Jurkat, Clone E6-1 (cell line): Measurements from ENCODE around the gene GLIPR1L2. TPM values are rescaled to one million over a fixed set of nuclear protein-coding genes. Genes with fewer than 3 reads are reported as not detected.
"Not testable (repeated sequence)": the region's sequence is repeated elsewhere in the genome, so short reads cannot be mapped to it uniquely, and the experiment has no call there.

Experiments
- DNase-seq: peaks from one replicate; pipeline ENCODE4 v3.0.0-alpha.2; 2011; ENCODE audit warnings: low read depth, low spot score
- H3K4me3 ChIP-seq: 2 replicates; pipeline ENCODE4 v1.5.1; 2011; ENCODE audit warnings: mild to moderate bottlenecking, low read length, control low read depth, moderate library complexity
- polyA plus RNA-seq: library from polyadenylated mRNA; unstranded; fragments of >200 nt; gene quantifications from one replicate; pipeline ENCODE4 v1.2.1, GENCODE V29; 2012; ENCODE audit warnings: missing spikeins; ENCODE audit not compliant: insufficient read length, insufficient read depth

Gene GLIPR1L2
- not detected for polyA plus RNA-seq

GRCh38 chr12:75390899-75391538 lies at the start of gene GLIPR1L2:
Gene GLIPR1L2, plus strand, starts transcription at chr12:75391089. Its CDS starts 28 bp downstream, at chr12:75391117.
- H3K4me3 ChIP-seq = peak within 1 kb of the TSS; percentile 57
- DNase-seq = peak; percentile 83

- H3K4me3 ChIP-seq = no peak overlapping the region
- no peak for DNase-seq
Measured at GRCh38 chr12:75341873-75342272, 49.0 kb upstream of the GLIPR1L2 start.

GRCh38 chr12:75345531-75345930 lies 45.4 kb upstream of the GLIPR1L2 start:
- H3K4me3 ChIP-seq = no peak overlapping the region
- no peak for DNase-seq

- not testable (repeated sequence) for H3K4me3 ChIP-seq
- peak; percentile 16 for DNase-seq
Measured at GRCh38 chr12:75346215-75346614, 44.7 kb upstream of the GLIPR1L2 start.

GRCh38 chr12:75349946-75350345 lies 40.9 kb upstream of the GLIPR1L2 start:
- DNase-seq = no peak
- H3K4me3 ChIP-seq = no peak overlapping the region

GRCh38 chr12:75350413-75350812 lies 40.5 kb upstream of the GLIPR1L2 start:
- H3K4me3 ChIP-seq = no peak overlapping the region
- peak; percentile 60 for DNase-seq

GRCh38 chr12:75354011-75354410 lies 36.9 kb upstream of the GLIPR1L2 start:
- no peak for DNase-seq
- H3K4me3 ChIP-seq = no peak overlapping the region

- H3K4me3 ChIP-seq = no peak overlapping the region
- no peak for DNase-seq
Measured at GRCh38 chr12:75360920-75361319, 30.0 kb upstream of the GLIPR1L2 start.

- no peak for DNase-seq
- no peak overlapping the region for H3K4me3 ChIP-seq
Measured at GRCh38 chr12:75361408-75361807, 29.5 kb upstream of the GLIPR1L2 start.

- no peak overlapping the region for H3K4me3 ChIP-seq
- DNase-seq = no peak
Measured at GRCh38 chr12:75364919-75365318, 26.0 kb upstream of the GLIPR1L2 start.

GRCh38 chr12:75366629-75367028 lies 24.3 kb upstream of the GLIPR1L2 start:
- no peak overlapping the region for H3K4me3 ChIP-seq
- DNase-seq = no peak

GRCh38 chr12:75374971-75375370 lies 15.9 kb upstream of the GLIPR1L2 start:
- no peak overlapping the region for H3K4me3 ChIP-seq
- no peak for DNase-seq

- no peak overlapping the region for H3K4me3 ChIP-seq
- DNase-seq = no peak
Measured at GRCh38 chr12:75378354-75378753, 12.5 kb upstream of the GLIPR1L2 start.

- H3K4me3 ChIP-seq = no peak overlapping the region
- no peak for DNase-seq
Measured at GRCh38 chr12:75389061-75389460, 1.8 kb upstream of the GLIPR1L2 start.

GRCh38 chr12:75389706-75390105 lies 1.2 kb upstream of the GLIPR1L2 start:
- DNase-seq = no peak
- no peak overlapping the region for H3K4me3 ChIP-seq

GRCh38 chr12:75390156-75390898 lies 562 bp upstream of the GLIPR1L2 start:
- H3K4me3 ChIP-seq = peak overlapping the region; percentile 22
- no peak for DNase-seq

GRCh38 chr12:75404231-75404630 lies 13.3 kb downstream of the GLIPR1L2 start:
- no peak overlapping the region for H3K4me3 ChIP-seq
- DNase-seq = no peak

- H3K4me3 ChIP-seq = no peak overlapping the region
- no peak for DNase-seq
Measured at GRCh38 chr12:75407683-75408082, 16.8 kb downstream of the GLIPR1L2 start.

GRCh38 chr12:75409830-75410229 lies 18.9 kb downstream of the GLIPR1L2 start:
- H3K4me3 ChIP-seq = no peak overlapping the region
- DNase-seq = no peak

- DNase-seq = no peak
- H3K4me3 ChIP-seq = no peak overlapping the region
Measured at GRCh38 chr12:75414671-75415070, 23.8 kb downstream of the GLIPR1L2 start.

GRCh38 chr12:75419841-75420240 lies 29.0 kb downstream of the GLIPR1L2 start:
- no peak for DNase-seq
- H3K4me3 ChIP-seq = no peak overlapping the region
